Thymus (tissue), 11 donors: ENCODE measurements around the gene ADRM1. TPM values are rescaled to one million over a fixed set of nuclear protein-coding genes. Genes with fewer than 3 reads are reported as not detected.

ENCODE experiments used
- DNase-seq, 9 donors: peaks; one replicate each; pipeline ENCODE4 v3.0.0-alpha.2; 2013; ENCODE audit warnings: low spot score in 9 of 9, low read depth in 6 of 9, missing footprints in 1 of 9
- H3K27ac ChIP-seq, 2 donors: one replicate each; pipeline ENCODE4 v1.5.1; 2013; ENCODE audit warnings: control low read depth in 1 of 2, low read depth in 1 of 2, low read length in 1 of 2, mild to moderate bottlenecking in 1 of 2, moderate library complexity in 1 of 2
- H3K27me3 ChIP-seq, 2 donors: one replicate each; pipeline ENCODE4 v1.5.1; 2013; ENCODE audit warnings: low read length in 1 of 2; ENCODE audit not compliant: control insufficient read depth in 2 of 2, insufficient read depth in 1 of 2
- H3K36me3 ChIP-seq, 2 donors: one replicate each; pipeline ENCODE4 v1.5.1; 2013; ENCODE audit warnings: low read length in 1 of 2, mild to moderate bottlenecking in 1 of 2, moderate library complexity in 1 of 2; ENCODE audit not compliant: control insufficient read depth in 2 of 2, insufficient read depth in 2 of 2
- H3K4me1 ChIP-seq, 2 donors: one replicate each; pipeline ENCODE4 v1.5.1; 2013; ENCODE audit warnings: low read length in 2 of 2; ENCODE audit not compliant: control insufficient read depth in 2 of 2, insufficient read depth in 2 of 2
- H3K4me3 ChIP-seq, 2 donors: one replicate each; pipeline ENCODE4 v1.5.1; 2013; ENCODE audit warnings: low read length in 2 of 2, control low read depth in 1 of 2, mild to moderate bottlenecking in 1 of 2
- H3K9me3 ChIP-seq, 2 donors: one replicate each; pipeline ENCODE4 v1.5.1; 2013; ENCODE audit warnings: low read length in 1 of 2, mild to moderate bottlenecking in 1 of 2; ENCODE audit not compliant: control insufficient read depth in 2 of 2, insufficient read depth in 1 of 2
- WGBS: extraction: QIAGEN DNeasy Blood & Tissue Kit; methylation state at CpG from one replicate; pipeline ENCODE4 v1.1.7; 2013; 5-methylcytosine and 5-hydroxymethylcytosine counted together
- polyA plus RNA-seq: library from polyadenylated mRNA; stranded (reverse); fragments of 200-250 nt; gene quantifications from one replicate; pipeline ENCODE4 v1.2.3, GENCODE V29; 2013
- total RNA-seq: library from RNA; stranded (reverse); fragments of 120-200 nt; gene quantifications from one replicate; pipeline ENCODE4 v1.2.4, GENCODE V29; 2013
- donor health status: healthy.

ADRM1 gene
- total and polyA plus RNA-seq, 2 donors, result 71.5 to 80.9 TPM

GRCh38 chr20:62305765-62306413 lies 3.1 kb downstream of the ADRM1 start:
- Histone ChIP-seq H3K27ac (no peak overlapping the region), H3K36me3 (peaks cover 42 to 53% of the 10 kb centered on the region in 2 donors), H3K27me3 (no peaks in the 10 kb centered on the region), H3K9me3 (no peaks in the 10 kb centered on the region), H3K4me3 (no peak overlapping the region), H3K4me1 (peaks cover 10 to 17% of the 10 kb centered on the region in 2 donors)
- DNase-seq, result no peak
- WGBS, result 95% methylated on average over 33 of the region's 33 CpGs

GRCh38 chr20:62306414-62307187 lies 3.8 kb downstream of the ADRM1 start:
- no peak for DNase-seq
- H3K27ac ChIP-seq, result no peak overlapping the region
- H3K27me3 ChIP-seq, result no peaks in the 10 kb centered on the region
- no peaks in the 10 kb centered on the region for H3K9me3 ChIP-seq
- 95% methylated on average over 27 of the region's 27 CpGs for WGBS
- H3K36me3 ChIP-seq, result peaks cover 42 to 53% of the 10 kb centered on the region in 2 donors
- H3K4me1 ChIP-seq, result peaks cover 10 to 17% of the 10 kb centered on the region in 2 donors
- no peak overlapping the region for H3K4me3 ChIP-seq

GRCh38 chr20:62307226-62308101 lies 4.7 kb downstream of the ADRM1 start:
- peaks cover 10 to 17% of the 10 kb centered on the region in 2 donors for H3K4me1 ChIP-seq
- no peak overlapping the region for H3K27ac ChIP-seq
- 97% methylated on average over 42 of the region's 42 CpGs for WGBS
- H3K4me3 ChIP-seq, result no peak overlapping the region
- H3K9me3 ChIP-seq, result no peaks in the 10 kb centered on the region
- H3K36me3 ChIP-seq, result peaks cover 42 to 53% of the 10 kb centered on the region in 2 donors
- no peak for DNase-seq
- no peaks in the 10 kb centered on the region for H3K27me3 ChIP-seq

GRCh38 chr20:62308102-62308822 lies 5.5 kb downstream of the ADRM1 start:
- H3K4me1 ChIP-seq, result peaks cover 10 to 17% of the 10 kb centered on the region in 2 donors
- H3K36me3 ChIP-seq, result peaks cover 42 to 53% of the 10 kb centered on the region in 2 donors
- no peaks in the 10 kb centered on the region for H3K27me3 ChIP-seq
- H3K27ac ChIP-seq, result no peak overlapping the region
- no peak overlapping the region for H3K4me3 ChIP-seq
- no peaks in the 10 kb centered on the region for H3K9me3 ChIP-seq
- WGBS, result 97% methylated on average over 29 of the region's 29 CpGs
- DNase-seq, result no peak

GRCh38 chr20:62309198-62309944 lies 6.6 kb downstream of the ADRM1 start:
- no peak overlapping the region for H3K27ac ChIP-seq
- peaks cover 2 to 6% of the 10 kb centered on the region in 2 donors for H3K4me1 ChIP-seq
- H3K27me3 ChIP-seq, result no peaks in the 10 kb centered on the region
- no peaks in the 10 kb centered on the region for H3K9me3 ChIP-seq
- DNase-seq, result no peak
- no peak overlapping the region for H3K4me3 ChIP-seq
- 97% methylated on average over 26 of the region's 26 CpGs for WGBS
- H3K36me3 ChIP-seq, result peaks cover 42 to 53% of the 10 kb centered on the region in 2 donors

GRCh38 chr20:62309947-62310756 lies 7.4 kb downstream of the ADRM1 start:
- Histone ChIP-seq H3K27ac (no peak overlapping the region), H3K27me3 (no peaks in the 10 kb centered on the region), H3K4me3 (no peak overlapping the region), H3K4me1 (no peaks in the 10 kb centered on the region), H3K9me3 (no peaks in the 10 kb centered on the region), H3K36me3 (peaks cover 41 to 47% of the 10 kb centered on the region in 2 donors)
- no peak for DNase-seq
- 93% methylated on average over 29 of the region's 29 CpGs for WGBS

- no peaks in the 10 kb centered on the region for H3K4me1 ChIP-seq
- H3K9me3 ChIP-seq, result no peaks in the 10 kb centered on the region
- H3K27me3 ChIP-seq, result no peaks in the 10 kb centered on the region
- 94% methylated on average over 25 of the region's 25 CpGs for WGBS
- no peak overlapping the region for H3K4me3 ChIP-seq
- H3K27ac ChIP-seq, result no peak overlapping the region
- no peak for DNase-seq
- peaks cover 35 to 41% of the 10 kb centered on the region in 2 donors for H3K36me3 ChIP-seq
These were observed 7.9 kb downstream of the ADRM1 start for GRCh38 chr20:62310757-62311121.
